Measurements from ENCODE around the gene ABLIM2.

ABLIM2 gene

DNA sequence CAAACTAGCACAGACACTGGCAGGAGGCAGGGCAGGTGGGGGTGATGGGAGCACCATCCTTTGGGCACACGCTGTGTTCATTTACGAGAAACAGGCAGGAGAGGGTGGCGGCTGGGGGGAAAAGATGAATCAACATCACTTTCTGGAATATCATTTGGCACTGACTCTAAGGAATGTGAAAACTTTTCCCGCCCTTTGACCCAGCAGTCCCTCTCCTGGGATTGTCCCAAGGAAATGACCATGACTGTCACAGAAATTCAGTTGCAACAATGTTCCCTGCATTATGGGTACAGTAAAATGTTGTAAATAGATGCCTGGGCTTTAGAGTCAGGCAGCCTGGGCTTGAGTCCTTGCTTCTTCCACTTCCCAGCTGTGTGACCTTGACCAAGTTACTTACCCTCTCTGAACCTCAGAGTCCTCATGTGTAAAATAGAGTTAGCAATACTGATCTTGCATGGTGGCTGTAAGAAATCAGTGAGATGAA is 58.6 kb downstream of the ABLIM2 start:
- no peak for DNase-seq

DNA sequence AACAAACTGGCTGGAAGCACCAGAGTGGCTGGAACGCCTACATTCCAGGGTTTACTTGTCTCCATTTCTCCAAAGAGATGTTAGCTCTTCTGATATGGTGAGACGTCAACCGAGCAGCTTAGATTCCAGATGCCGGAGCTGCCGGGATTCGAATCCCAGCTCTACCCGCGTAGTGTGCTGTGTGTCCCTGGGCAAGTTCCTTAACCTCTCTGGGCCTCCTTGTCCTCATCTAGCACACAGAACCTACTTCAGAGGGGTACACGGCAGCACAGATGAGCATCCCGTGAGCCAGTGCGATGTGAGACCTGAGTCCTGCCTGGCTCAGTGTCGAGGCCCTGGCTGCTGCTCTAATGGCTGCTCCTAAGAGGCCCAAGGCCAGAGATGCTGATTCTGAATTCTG is 60.1 kb downstream of the ABLIM2 start:
- no peak for DNase-seq

GRCh38 chr4:8097721-8098345 is 60.8 kb downstream of the ABLIM2 start:
- DNase-seq: no peak

DNA sequence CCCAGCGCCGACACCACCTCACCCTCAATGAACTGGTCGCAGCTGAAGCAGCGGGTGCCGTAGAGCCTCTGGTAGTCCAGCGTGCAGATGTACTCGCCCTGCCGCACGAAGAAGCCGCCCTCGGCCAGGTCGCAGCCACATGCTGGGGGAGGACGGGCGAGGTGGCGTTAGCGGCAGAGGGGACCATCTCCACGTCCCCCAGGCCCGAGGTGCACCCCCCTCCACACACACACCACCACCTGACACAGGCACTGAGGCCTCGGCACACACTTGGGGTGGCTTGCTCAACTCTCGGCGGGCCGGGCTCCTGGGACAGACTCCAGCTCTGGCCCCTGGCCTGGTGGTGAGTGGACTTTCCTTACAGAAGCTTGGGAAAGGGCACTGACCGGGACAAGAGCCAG is 61.5 kb downstream of the ABLIM2 start:
- no peak for DNase-seq

DNA sequence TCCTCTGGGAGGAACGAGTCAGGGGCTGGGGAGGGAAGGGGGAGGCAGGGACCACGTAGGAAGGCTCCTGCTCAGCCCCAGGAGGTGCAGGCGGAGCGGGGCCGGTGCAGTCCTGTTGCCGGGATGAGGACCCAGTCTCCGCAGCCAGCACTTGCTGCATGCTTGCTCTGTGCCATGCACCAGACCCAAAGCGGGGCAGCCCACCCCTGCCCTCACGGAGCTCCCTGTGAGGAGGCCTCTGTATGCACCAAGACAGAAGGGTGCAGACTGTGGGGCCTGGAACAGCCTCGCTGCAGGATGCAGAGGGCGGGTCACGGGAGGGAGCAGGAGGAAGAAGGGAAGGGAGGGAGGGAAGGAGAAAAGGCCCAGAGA is 61.9 kb downstream of the ABLIM2 start:
- DNase-seq: no peak

DNA sequence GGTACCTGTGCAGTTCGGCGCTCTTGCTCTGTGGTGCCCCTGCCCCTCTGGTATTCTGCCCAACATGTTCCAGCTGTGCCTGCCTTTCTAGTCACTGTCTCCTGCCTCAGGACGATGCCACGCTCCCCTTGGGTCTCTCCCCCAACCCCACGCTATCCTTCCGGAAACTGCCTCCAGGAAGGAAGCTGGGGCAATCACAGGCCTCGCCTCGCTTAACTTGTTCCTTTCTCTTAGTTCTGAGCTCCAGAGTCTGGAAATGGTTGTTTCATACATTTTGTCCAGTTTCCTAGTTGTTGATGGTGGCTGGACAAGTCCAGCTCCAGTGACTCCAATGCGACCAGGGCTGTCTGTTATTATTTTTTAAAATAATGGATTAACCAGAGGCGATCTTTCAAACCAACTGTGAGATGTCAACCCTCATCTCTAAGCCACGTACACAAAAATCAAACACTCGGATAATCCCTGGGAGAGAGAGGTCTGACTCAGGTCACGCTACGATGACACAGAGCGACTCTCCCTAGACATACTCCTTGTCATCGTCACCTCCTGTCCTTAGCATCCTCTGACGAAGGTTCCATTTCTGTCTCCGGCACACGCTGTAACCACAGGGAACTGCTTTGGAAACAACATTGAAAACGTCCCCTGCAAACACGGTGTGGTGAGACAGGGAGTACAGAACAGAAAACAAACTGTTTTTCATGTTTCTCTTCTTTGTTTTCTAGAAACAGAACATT is 62.5 kb downstream of the ABLIM2 start:
- no peak for DNase-seq

DNA sequence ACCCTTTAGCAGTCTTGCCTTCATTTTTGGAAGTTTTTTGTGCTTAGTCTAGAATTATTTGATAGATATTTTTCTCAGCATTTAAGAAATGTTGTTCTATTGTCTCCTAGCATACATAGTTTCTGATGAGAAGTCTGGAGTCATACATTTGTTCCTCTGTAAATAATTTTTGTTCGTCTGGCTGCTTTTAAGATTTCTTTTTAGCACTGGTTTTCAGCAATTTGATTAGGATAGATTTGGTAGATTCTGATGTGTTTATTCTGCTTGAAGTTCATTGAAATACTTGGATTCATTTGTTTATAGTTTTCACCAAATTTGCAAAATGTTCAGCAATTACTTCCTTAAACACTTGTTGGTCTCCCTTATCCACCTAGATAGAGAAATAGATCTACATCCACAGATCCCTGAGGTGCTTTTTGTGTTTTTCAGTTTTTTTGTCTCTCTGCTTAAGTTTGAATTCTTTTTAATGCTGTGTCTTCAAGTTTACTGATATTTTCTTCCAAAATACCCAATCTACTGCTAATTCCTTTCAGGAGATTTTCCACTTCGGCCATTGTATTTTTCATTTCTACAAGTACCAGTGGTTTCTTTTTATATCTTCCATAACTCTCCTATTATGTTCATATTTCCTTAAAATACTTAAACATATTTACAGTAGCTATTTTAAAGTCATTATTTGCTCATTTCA is 64.9 kb downstream of the ABLIM2 start:
- no peak for DNase-seq

DNA sequence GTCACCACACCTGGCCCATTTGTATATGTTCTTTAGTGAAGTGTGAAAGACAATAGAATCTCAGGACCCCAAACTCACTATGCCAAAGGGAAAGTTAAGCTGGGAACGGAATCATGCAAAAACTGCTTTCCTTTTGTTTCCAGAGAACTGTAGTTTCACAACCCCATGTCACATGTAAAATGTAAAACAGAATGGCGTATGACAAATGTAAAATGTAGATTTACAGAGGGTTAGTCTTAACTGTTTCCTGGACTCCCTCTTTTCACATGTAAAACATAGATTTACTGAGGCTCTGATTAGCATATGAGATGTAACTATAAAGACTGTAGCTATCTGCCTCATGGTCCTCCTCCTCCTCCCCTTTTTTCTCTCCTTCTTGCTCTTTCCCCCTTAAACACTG is 66.3 kb downstream of the ABLIM2 start:
- no peak for DNase-seq

GRCh38 chr4:8090744-8091301 is 67.8 kb downstream of the ABLIM2 start:
- DNase-seq: no peak

GRCh38 chr4:8090312-8090711 is 68.3 kb downstream of the ABLIM2 start:
- no peak for DNase-seq

DNA sequence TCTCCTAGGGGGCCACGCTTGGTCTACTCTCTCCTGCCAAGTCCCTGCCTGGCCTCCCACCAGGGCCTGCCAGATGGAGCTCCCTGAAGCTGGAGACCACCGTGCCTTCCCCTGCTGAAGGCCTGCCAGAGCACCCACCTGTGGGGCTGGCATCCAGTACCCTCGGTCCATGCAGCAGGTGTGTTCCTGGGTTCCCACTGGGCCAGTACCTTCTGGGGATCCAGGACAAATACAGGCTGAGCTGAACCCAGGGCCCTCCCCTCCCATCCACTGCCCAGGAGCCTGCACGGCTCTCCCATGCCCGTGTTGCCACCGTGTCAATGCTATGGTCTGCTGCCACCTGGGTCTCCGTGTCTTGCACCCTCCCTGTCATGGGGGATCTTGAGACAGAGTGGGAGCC is 68.8 kb downstream of the ABLIM2 start:
- DNase-seq: no peak

DNA sequence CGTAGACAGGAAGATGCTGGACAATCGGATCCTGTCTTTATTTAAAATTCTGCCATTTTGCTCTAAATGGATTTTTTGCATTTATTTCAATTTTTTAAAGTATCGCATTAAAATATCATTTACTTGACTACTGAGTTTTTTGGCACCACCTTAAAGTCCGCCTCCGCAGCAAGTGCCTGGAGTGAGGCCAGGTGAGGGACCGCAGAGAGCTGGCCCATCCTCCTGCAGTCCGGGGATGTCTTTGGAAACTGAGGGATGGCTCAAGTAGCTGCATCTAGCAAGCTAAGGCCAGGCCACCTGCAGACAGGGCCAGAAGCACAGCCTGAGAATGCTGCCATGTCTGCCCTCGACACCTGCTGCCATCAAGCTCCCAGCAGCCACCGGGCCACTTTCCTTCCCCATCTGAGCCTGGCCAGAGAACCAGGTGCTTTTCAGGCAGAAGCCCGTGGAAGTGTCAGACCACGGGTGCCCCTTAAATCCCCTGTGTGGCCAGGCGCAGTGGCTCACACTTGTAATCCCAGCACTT is 69.6 kb downstream of the ABLIM2 start:
- DNase-seq: no peak

GRCh38 chr4:8087921-8088495 is 70.6 kb downstream of the ABLIM2 start:
- no peak for DNase-seq

DNA sequence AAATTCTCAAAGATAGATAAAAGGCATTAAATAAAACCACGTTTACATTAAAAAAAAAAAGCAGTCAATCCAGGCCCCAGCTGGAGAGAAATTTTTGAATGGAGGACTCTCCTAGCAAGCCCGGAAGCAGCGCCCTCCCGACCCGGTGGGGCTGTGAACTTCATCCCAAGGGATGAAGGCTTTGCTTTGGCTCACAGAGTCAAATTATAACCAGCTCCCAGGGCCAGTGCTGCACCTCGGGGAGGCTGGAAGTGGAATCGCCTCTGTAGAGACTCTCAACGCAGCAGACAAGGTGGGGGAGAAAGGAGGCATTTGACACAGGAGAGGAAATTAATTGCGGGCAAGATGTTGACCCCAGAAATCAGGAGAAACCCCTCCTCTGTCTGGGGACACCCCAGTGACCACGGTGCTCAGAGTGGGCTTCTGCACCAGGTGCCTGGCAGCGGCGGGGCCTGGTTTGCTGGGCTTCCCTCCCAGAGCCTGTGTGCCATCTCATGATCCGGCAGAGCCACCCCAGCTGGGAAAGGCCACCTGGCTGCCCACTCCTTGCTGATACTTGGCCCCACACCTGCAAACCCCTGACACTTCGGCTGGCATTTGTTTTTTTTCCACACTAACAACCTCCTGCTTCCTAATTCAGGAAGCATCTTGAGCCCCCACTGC is 71.7 kb downstream of the ABLIM2 start:
- DNase-seq: no peak

- DNase-seq: no peak
Observed at GRCh38 chr4:8085491-8086117, 73.0 kb downstream of the ABLIM2 start.

DNA sequence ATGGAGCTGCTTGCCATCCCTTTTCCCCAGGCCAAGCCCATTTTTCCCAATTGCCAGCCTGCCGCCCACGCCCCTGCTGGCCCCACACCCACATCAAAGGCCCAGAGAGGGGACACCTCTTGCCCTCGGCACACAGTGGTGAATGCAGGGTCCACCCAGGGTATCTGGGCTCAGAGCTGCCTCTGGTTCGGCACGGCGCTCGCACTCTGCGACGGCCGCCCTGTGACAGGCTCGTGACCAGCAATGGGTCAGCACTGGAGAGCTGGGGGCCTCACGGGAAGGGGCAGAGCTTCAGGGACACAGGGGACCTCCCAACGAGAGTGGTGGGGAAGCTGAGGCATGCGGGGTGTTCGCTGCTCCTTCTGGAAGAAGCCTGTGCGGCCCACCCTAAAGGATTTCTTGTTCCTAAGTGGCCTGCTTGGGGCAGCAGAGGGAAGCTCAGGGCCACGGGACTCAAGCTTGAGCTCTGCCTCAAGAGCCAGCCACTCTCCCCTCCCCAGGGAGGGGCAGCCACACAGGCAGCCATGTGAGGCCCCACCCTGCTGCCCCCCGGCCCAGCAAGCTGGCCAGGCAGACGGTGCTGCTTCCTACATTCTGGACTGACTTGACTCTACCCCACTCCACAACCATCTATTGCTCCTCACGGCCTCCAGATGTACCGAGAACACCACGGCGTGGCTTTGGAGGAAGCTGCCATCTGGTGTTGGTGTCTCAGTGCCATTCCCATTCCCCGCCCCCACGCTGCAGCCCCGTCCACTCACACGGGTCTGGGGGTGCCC is 73.7 kb downstream of the ABLIM2 start:
- DNase-seq: no peak

DNA sequence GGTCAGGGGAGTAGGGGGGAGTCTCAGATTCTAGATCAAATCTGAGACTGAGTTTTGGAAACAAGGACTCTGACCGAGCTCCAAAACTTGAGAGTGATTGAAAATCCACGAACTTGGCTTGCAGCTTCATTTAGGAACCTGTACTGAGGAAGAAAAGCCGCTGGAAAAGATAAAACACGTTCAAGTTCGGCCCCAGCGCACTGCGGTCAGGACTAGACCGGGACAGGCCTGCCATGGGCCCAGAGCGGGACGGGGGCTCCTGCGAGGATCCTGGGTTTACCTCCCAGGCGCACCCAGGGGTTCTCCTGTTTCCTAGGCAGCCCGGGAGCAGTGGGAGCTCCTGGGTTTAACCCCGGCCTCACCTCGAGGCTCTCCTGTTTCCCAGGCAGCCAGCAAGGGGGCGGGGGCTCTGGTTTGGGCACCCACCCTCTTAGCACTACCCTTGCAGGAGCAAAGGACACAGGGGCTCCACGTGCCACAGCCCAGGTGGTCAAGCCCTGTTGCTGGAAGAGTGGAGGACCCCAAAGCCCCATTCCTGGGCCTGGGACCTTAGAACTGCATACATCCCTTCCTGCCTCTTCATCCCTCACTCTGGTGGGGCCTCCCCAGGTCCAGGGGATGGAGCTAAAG is 74.5 kb downstream of the ABLIM2 start:
- no peak for DNase-seq

- no peak for DNase-seq
Observed at GRCh38 chr4:8083086-8083825, 75.4 kb downstream of the ABLIM2 start.

GRCh38 chr4:8082517-8083055 is 76.0 kb downstream of the ABLIM2 start:
- DNase-seq: no peak
